Upper lobe of left lung (tissue), 4 donors: ENCODE measurements around the gene CPN1.
A peak's percentile ranks its signal among the peaks of the same experiment; 100 is the strongest.

ENCODE experiments used
- EP300 ChIP-seq, 4 donors: sonication (generic); formaldehyde crosslinking; IDR thresholded peaks; one replicate each; pipeline ENCODE4 v1.5.1; 2017; ENCODE audit warnings: antibody characterized with exemption in 4 of 4, control low read depth in 2 of 4
- POLR2A ChIP-seq, 4 donors: fragments of 450-650 bp; IDR thresholded peaks; one replicate each; pipeline ENCODE4 v1.5.1; 2016 to 2017; ENCODE audit warnings: antibody characterized with exemption in 4 of 4, mild to moderate bottlenecking in 2 of 4
- TF ChIP-seq, protein P1 (sequence below), 6 experiments: fragments of 450-650 bp in 4 of 6; fragments of 200-600 bp in 2 of 6; sonication (generic) in 2 of 6; IDR thresholded peaks; one replicate each; pipeline ENCODE4 v1.5.1; 2016 to 2019; ENCODE audit warnings: antibody characterized with exemption in 6 of 6

DNA sequence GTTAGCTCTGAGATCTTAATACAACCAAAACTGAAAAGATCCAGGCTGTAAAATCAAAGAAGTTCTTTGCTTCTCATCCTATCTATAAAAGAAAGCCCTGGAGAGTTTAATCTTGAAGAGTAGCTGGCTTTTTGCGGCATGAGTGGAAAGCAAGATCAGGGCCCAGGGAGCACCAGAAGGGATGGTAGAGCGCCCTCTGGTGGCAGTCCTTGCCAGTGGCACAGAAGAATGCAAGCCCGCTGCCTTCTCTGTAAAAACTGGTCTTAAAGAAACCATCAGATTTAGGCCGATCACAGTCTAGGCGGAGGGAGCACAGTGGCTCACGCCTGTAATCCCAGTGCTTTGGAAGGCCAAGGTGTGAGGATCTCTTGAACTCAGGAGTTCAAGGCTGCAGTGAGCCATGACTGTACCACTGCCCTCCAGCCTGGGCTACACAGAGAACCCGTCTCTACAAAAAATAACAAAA is 35.6 kb downstream of the CPN1 start:
- TF ChIP-seq, protein P1, sequence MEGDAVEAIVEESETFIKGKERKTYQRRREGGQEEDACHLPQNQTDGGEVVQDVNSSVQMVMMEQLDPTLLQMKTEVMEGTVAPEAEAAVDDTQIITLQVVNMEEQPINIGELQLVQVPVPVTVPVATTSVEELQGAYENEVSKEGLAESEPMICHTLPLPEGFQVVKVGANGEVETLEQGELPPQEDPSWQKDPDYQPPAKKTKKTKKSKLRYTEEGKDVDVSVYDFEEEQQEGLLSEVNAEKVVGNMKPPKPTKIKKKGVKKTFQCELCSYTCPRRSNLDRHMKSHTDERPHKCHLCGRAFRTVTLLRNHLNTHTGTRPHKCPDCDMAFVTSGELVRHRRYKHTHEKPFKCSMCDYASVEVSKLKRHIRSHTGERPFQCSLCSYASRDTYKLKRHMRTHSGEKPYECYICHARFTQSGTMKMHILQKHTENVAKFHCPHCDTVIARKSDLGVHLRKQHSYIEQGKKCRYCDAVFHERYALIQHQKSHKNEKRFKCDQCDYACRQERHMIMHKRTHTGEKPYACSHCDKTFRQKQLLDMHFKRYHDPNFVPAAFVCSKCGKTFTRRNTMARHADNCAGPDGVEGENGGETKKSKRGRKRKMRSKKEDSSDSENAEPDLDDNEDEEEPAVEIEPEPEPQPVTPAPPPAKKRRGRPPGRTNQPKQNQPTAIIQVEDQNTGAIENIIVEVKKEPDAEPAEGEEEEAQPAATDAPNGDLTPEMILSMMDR (IDR thresholded peaks at IDR 0.05), result peak; percentile 78 to 97 (median 88)
- TF ChIP-seq POLR2A (IDR thresholded peaks at IDR 0.05) (no peak), EP300 (IDR thresholded peaks at IDR 0.05) (no peak)
